ENCODE results near the gene NCKAP5.
"Not testable (repeated sequence)": the region's sequence is repeated elsewhere in the genome, so short reads cannot be mapped to it uniquely, and the experiment has no call there.

Gene NCKAP5

GRCh38 chr2:132816234-132816633 lies 752.0 kb downstream of the NCKAP5 start:
- Mint-ChIP-seq H3K27me3 (ENCODE audit: low read depth) (peaks cover 4% of the 10 kb centered on the region), H3K36me3 (ENCODE audit: low read depth) (peaks cover 9% of the 10 kb centered on the region), H3K27ac (no peak overlapping the region), H3K4me3 (no peak overlapping the region), H3K9me3 (peaks cover 7% of the 10 kb centered on the region), H3K4me1 (no peaks in the 10 kb centered on the region)
- TF ChIP-seq CTCF (IDR thresholded peaks at IDR 0.05; ENCODE audit: unreplicated experiment in 3 of 3), result no peak

GRCh38 chr2:132815516-132815915 lies 752.7 kb downstream of the NCKAP5 start:
- Mint-ChIP-seq H3K4me1 (no peaks in the 10 kb centered on the region), H3K36me3 (ENCODE audit: low read depth) (peaks cover 12% of the 10 kb centered on the region), H3K27me3 (ENCODE audit: low read depth) (peaks cover 4% of the 10 kb centered on the region), H3K27ac (no peak overlapping the region), H3K4me3 (no peak overlapping the region), H3K9me3 (peaks cover 13% of the 10 kb centered on the region)
- TF ChIP-seq CTCF (IDR thresholded peaks at IDR 0.05; ENCODE audit: unreplicated experiment in 3 of 3), result no peak

- Mint-ChIP-seq H3K36me3 (ENCODE audit: low read depth) (peaks cover 14% of the 10 kb centered on the region), H3K9me3 (peaks cover 21% of the 10 kb centered on the region), H3K27me3 (ENCODE audit: low read depth) (peaks cover 4% of the 10 kb centered on the region), H3K27ac (no peak overlapping the region), H3K4me3 (no peak overlapping the region), H3K4me1 (no peaks in the 10 kb centered on the region)
- TF ChIP-seq CTCF (IDR thresholded peaks at IDR 0.05; ENCODE audit: unreplicated experiment in 3 of 3), result no peak
Observed at GRCh38 chr2:132814651-132815050, 753.6 kb downstream of the NCKAP5 start.

GRCh38 chr2:132813422-132813821 lies 754.8 kb downstream of the NCKAP5 start:
- Mint-ChIP-seq H3K27me3 (ENCODE audit: low read depth) (peaks cover 4% of the 10 kb centered on the region), H3K36me3 (ENCODE audit: low read depth) (peaks cover 23% of the 10 kb centered on the region), H3K27ac (no peak overlapping the region), H3K9me3 (peaks cover 30% of the 10 kb centered on the region), H3K4me1 (no peaks in the 10 kb centered on the region), H3K4me3 (no peak overlapping the region)
- no peak for TF ChIP-seq CTCF (IDR thresholded peaks at IDR 0.05; ENCODE audit: unreplicated experiment in 3 of 3)

- no peak for TF ChIP-seq CTCF (IDR thresholded peaks at IDR 0.05; ENCODE audit: unreplicated experiment in 3 of 3)
- H3K4me1 Mint-ChIP-seq, result no peaks in the 10 kb centered on the region
- no peak overlapping the region for H3K27ac Mint-ChIP-seq
- no peak overlapping the region for H3K4me3 Mint-ChIP-seq
- H3K36me3 Mint-ChIP-seq (ENCODE audit: low read depth), result peaks cover 26% of the 10 kb centered on the region
- H3K27me3 Mint-ChIP-seq (ENCODE audit: low read depth), result peaks cover 4% of the 10 kb centered on the region
- H3K9me3 Mint-ChIP-seq, result peaks cover 51% of the 10 kb centered on the region
Observed at GRCh38 chr2:132811148-132811915, 756.9 kb downstream of the NCKAP5 start.

GRCh38 chr2:132809962-132810361 lies 758.3 kb downstream of the NCKAP5 start:
- H3K4me1 Mint-ChIP-seq; H3K27ac Mint-ChIP-seq; H3K27me3 Mint-ChIP-seq (ENCODE audit: low read depth); H3K4me3 Mint-ChIP-seq: not testable (repeated sequence)
- Mint-ChIP-seq H3K36me3 (ENCODE audit: low read depth) (peaks cover 26% of the 10 kb centered on the region), H3K9me3 (peaks cover 52% of the 10 kb centered on the region)

All from nephron (organoid).